Measurements from ENCODE around the gene TRERF1.

Gene TRERF1

DNA sequence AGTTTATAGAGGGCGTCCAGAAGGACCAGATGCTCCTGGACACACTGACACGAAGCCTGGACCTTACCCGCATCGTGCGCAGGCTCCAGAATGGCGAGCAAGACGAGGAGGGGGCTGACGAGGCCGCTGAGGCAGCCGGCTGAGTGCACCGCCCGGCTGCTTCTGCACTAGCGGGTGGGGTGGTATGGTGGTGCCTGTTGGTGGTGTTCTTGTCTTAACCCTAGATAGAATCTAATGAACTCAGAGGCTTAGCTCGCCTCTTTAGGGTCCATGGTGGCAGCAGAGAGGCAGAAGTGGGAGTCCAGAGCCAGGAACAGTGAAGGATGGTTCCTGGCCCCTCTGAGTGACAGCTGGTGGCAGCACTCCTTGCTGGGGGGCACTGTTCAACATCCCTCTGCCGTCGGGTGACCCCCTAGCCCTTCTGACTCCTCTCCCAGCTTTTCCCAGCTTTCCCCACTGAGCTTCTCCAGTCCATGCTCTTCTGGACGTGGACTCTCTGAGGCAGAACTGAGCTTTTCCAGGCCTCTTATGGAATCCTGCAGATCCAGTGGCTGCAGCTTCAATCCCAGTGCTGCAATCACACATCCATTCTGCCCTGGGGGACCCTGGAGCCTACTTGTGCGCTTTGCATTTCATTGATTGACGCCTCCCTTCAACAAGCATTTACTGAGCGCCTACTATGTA, 272.3 kb downstream of the TRERF1 start:
- TF ChIP-seq PPARA (CRISPR knock-in tag; IDR thresholded peaks at IDR 0.05; ENCODE audit: borderline replicate concordance) (no peak), ZNF8 (CRISPR knock-in tag; IDR thresholded peaks at IDR 0.05) (no peak), ISL1 (CRISPR knock-in tag; IDR thresholded peaks at IDR 0.05) (no peak), RARB (CRISPR knock-in tag; IDR thresholded peaks at IDR 0.05) (no peak), OSR1 (CRISPR knock-in tag; IDR thresholded peaks at IDR 0.05) (no peak), GLIS3 (CRISPR knock-in tag; IDR thresholded peaks at IDR 0.05) (no peak), TCF4 (CRISPR knock-in tag; IDR thresholded peaks at IDR 0.05; ENCODE audit: borderline replicate concordance) (no peak), CSDC2 (CRISPR knock-in tag; IDR thresholded peaks at IDR 0.05) (no peak), ZNF70 (CRISPR knock-in tag; IDR thresholded peaks at IDR 0.05) (no peak), ZNF565 (CRISPR knock-in tag; conservative IDR thresholded peaks at IDR 0.05; ENCODE audit: low read depth) (no peak), ZFP30 (CRISPR knock-in tag; IDR thresholded peaks at IDR 0.05) (no peak), ESRRG (CRISPR knock-in tag; IDR thresholded peaks at IDR 0.05) (no peak), BACH2 (CRISPR knock-in tag; IDR thresholded peaks at IDR 0.05; ENCODE audit: borderline replicate concordance) (no peak), ZC3H10 (CRISPR knock-in tag; IDR thresholded peaks at IDR 0.05) (no peak), TOX (CRISPR knock-in tag; IDR thresholded peaks at IDR 0.05; ENCODE audit: borderline replicate concordance) (no peak), ARNTL (CRISPR knock-in tag; IDR thresholded peaks at IDR 0.05; ENCODE audit: borderline replicate concordance, low read depth) (no peak)
- TF ChIP-seq, protein P1, sequence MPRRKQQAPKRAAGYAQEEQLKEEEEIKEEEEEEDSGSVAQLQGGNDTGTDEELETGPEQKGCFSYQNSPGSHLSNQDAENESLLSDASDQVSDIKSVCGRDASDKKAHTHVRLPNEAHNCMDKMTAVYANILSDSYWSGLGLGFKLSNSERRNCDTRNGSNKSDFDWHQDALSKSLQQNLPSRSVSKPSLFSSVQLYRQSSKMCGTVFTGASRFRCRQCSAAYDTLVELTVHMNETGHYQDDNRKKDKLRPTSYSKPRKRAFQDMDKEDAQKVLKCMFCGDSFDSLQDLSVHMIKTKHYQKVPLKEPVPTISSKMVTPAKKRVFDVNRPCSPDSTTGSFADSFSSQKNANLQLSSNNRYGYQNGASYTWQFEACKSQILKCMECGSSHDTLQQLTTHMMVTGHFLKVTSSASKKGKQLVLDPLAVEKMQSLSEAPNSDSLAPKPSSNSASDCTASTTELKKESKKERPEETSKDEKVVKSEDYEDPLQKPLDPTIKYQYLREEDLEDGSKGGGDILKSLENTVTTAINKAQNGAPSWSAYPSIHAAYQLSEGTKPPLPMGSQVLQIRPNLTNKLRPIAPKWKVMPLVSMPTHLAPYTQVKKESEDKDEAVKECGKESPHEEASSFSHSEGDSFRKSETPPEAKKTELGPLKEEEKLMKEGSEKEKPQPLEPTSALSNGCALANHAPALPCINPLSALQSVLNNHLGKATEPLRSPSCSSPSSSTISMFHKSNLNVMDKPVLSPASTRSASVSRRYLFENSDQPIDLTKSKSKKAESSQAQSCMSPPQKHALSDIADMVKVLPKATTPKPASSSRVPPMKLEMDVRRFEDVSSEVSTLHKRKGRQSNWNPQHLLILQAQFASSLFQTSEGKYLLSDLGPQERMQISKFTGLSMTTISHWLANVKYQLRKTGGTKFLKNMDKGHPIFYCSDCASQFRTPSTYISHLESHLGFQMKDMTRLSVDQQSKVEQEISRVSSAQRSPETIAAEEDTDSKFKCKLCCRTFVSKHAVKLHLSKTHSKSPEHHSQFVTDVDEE (CRISPR knock-in tag; IDR thresholded peaks at IDR 0.05), result no peak
- TF ChIP-seq, protein P2, sequence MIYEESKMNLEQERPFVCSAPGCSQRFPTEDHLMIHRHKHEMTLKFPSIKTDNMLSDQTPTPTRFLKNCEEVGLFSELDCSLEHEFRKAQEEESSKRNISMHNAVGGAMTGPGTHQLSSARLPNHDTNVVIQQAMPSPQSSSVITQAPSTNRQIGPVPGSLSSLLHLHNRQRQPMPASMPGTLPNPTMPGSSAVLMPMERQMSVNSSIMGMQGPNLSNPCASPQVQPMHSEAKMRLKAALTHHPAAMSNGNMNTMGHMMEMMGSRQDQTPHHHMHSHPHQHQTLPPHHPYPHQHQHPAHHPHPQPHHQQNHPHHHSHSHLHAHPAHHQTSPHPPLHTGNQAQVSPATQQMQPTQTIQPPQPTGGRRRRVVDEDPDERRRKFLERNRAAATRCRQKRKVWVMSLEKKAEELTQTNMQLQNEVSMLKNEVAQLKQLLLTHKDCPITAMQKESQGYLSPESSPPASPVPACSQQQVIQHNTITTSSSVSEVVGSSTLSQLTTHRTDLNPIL (CRISPR knock-in tag; IDR thresholded peaks at IDR 0.05; ENCODE audit: low read depth), result no peak
- TF ChIP-seq, protein P3, sequence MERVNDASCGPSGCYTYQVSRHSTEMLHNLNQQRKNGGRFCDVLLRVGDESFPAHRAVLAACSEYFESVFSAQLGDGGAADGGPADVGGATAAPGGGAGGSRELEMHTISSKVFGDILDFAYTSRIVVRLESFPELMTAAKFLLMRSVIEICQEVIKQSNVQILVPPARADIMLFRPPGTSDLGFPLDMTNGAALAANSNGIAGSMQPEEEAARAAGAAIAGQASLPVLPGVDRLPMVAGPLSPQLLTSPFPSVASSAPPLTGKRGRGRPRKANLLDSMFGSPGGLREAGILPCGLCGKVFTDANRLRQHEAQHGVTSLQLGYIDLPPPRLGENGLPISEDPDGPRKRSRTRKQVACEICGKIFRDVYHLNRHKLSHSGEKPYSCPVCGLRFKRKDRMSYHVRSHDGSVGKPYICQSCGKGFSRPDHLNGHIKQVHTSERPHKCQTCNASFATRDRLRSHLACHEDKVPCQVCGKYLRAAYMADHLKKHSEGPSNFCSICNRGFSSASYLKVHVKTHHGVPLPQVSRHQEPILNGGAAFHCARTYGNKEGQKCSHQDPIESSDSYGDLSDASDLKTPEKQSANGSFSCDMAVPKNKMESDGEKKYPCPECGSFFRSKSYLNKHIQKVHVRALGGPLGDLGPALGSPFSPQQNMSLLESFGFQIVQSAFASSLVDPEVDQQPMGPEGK (CRISPR knock-in tag; IDR thresholded peaks at IDR 0.05; ENCODE audit: borderline replicate concordance), result no peak
- no peak; the same call in 2 of the 3 replicates for ATAC-seq

DNA sequence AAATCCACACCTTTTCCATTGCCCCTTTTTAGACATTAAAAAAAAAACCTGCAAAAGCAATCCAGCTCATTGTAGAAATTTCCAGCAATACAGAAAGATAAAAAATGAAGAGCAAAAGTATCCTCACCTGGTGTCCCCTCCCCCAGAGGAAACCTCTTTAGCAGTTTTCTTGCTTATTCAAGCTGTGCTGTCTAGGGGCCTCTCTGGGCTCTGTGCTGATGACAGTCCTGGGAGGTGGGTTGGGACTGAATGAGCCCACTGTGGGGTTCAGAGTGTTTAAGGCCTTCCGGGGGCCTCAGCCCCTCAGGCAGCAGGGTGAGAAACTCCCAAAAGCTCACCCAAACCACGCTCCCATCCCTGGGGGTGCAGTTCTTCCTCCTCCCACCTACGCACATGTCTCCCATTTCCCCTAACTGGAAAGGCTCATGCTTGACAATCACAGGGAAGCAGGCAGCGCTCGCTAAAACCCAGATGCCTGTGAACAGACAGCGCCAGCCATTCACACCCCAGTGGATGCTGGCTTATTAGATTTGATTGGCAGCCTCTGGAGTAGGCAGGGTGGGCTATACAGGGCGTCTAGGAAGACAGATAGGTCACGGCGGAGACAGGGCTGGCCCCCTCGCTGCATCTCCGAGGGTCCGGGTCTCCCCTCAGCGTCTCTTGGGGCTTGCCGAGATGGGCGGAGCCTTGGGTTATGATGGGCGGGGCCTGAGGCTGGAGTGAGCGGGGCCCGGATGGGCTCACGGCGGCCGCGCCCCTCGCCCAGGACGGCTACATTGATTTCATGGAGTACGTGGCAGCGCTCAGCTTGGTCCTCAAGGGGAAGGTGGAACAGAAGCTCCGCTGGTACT, 274.0 kb downstream of the TRERF1 start:
- peak; percentile 75 for ATAC-seq
- TF ChIP-seq TCF4 (CRISPR knock-in tag; IDR thresholded peaks at IDR 0.05; ENCODE audit: borderline replicate concordance) (peak; percentile 53), TOX (CRISPR knock-in tag; IDR thresholded peaks at IDR 0.05; ENCODE audit: borderline replicate concordance) (no peak)

DNA sequence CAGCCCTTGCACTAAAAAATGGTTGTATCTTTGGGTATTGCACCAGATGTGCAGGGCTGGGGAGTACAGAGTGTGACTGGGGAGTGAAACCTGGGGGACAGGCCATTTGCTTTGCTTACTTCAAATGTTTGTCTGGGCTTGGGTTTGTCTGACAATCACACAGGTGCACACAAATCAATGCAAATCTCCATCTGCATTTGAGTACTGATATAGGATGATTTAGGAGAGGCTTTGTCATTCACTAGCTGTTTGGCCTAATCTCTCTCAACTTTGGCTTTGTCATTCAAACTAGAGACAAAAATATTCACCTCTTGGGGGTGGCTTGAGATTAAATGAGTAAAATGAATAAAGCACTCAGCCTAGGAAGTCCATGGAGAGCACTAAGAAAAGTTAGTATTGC, 274.7 kb downstream of the TRERF1 start:
- TF ChIP-seq ZNF565 (CRISPR knock-in tag; conservative IDR thresholded peaks at IDR 0.05; ENCODE audit: low read depth) (no peak), TOX (CRISPR knock-in tag; IDR thresholded peaks at IDR 0.05; ENCODE audit: borderline replicate concordance) (no peak), ARNTL (CRISPR knock-in tag; IDR thresholded peaks at IDR 0.05; ENCODE audit: borderline replicate concordance, low read depth) (no peak), CSDC2 (CRISPR knock-in tag; IDR thresholded peaks at IDR 0.05) (no peak)
- TF ChIP-seq, protein P2 (CRISPR knock-in tag; IDR thresholded peaks at IDR 0.05; ENCODE audit: low read depth), result no peak
- TF ChIP-seq, protein P1 (CRISPR knock-in tag; IDR thresholded peaks at IDR 0.05), result no peak
- TF ChIP-seq, protein P4, sequence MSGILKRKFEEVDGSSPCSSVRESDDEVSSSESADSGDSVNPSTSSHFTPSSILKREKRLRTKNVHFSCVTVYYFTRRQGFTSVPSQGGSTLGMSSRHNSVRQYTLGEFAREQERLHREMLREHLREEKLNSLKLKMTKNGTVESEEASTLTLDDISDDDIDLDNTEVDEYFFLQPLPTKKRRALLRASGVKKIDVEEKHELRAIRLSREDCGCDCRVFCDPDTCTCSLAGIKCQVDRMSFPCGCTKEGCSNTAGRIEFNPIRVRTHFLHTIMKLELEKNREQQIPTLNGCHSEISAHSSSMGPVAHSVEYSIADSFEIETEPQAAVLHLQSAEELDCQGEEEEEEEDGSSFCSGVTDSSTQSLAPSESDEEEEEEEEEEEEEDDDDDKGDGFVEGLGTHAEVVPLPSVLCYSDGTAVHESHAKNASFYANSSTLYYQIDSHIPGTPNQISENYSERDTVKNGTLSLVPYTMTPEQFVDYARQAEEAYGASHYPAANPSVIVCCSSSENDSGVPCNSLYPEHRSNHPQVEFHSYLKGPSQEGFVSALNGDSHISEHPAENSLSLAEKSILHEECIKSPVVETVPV (CRISPR knock-in tag; IDR thresholded peaks at IDR 0.05), result no peak
- ATAC-seq, result no peak
